B cell (primary cell): ENCODE results near the gene MFN2.

Source experiments
- EZH2 ChIP-seq: IDR thresholded peaks from 2 replicates; pipeline ENCODE4 v1.6.1; 2012; ENCODE audit warnings: borderline replicate concordance, low read depth, mild to moderate bottlenecking, moderate library complexity, low read length; ENCODE audit not compliant: insufficient read depth, poor library complexity, severe bottlenecking
- TF ChIP-seq, protein P1 (sequence below): fragments of 200-600 bp; IDR thresholded peaks from one replicate; pipeline ENCODE4 v1.8.0; 2022; ENCODE audit warnings: antibody characterized with exemption, mild to moderate bottlenecking

GRCh38 chr1:12019858-12020509 lies 39.7 kb downstream of the MFN2 start:
- TF ChIP-seq, protein P1, sequence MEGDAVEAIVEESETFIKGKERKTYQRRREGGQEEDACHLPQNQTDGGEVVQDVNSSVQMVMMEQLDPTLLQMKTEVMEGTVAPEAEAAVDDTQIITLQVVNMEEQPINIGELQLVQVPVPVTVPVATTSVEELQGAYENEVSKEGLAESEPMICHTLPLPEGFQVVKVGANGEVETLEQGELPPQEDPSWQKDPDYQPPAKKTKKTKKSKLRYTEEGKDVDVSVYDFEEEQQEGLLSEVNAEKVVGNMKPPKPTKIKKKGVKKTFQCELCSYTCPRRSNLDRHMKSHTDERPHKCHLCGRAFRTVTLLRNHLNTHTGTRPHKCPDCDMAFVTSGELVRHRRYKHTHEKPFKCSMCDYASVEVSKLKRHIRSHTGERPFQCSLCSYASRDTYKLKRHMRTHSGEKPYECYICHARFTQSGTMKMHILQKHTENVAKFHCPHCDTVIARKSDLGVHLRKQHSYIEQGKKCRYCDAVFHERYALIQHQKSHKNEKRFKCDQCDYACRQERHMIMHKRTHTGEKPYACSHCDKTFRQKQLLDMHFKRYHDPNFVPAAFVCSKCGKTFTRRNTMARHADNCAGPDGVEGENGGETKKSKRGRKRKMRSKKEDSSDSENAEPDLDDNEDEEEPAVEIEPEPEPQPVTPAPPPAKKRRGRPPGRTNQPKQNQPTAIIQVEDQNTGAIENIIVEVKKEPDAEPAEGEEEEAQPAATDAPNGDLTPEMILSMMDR: no peak
- TF ChIP-seq EZH2: no peak
